ENCODE measurements around the gene VPREB3.

The VPREB3 gene

DNA sequence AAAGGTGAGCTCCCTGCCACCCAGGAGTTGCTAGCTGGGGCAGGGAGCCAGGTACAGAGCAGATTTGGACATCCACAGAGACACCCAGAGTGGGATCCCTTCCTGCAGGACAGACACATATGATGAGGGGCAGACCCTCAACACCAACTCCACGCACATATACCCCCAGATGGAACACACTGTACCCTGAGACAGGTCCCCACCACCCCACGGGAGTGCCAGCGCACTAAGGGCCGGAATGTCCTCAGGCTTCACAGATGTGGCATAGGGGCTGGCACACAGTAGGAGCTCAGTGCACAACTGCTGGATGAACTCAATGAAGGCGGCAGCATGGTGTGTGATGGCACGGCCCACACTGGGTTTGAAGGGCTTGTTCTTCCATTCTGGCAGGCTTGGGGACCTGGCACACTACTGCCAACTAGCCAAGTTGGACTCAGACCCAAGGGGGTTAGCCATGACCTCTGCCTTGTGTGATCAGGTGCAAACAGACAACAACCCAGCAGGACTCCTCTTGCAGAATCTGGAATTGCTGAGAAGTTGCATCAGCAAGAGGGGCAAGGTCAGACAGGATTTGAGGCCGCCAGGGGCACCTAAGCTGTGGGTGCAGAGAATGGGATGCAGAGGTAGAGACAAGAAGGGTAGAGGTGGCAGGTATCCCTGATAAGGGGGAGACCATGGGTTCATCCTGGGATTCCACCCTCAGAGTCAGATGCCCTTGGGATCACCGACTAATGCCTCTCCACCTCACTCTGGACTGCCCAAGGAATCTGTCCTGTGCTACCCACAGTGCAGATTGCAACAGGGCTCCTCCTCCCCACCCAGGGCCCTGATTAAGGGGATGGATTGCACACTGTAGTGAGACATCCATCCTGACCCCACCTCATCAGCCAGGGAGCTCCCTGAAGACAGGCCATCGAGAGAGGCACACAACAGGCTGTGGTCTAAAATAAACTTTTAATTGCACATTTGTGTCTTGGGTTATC lies 11.0 kb upstream of the VPREB3 start:
- DNase-seq (ENCODE audit: low spot score) = no peak

GRCh38 chr22:23763954-23764353 lies 9.7 kb upstream of the VPREB3 start:
- no peak for DNase-seq (ENCODE audit: low spot score)

DNA sequence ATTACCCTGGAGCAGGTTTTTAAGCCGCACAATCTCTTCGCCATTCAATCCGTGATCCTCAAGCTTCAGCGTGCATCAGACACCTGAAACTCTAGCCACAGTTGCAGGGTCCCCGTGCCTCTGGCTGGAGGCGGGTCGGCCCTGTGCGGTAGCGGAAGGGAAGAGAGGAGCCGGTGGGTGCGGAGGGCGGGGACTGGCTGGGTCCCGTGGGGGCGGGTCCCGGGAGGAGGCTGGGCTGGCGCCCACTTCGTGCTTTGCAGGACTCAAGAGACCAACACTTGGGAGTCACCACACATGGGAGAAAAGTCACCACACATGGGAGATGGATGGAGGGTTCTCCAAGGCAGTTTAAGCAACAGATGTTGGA lies 9.3 kb upstream of the VPREB3 start:
- no peak for DNase-seq (ENCODE audit: low spot score)

- DNase-seq (ENCODE audit: low spot score) = no peak
These were observed 8.8 kb upstream of the VPREB3 start, which contains the start of gene C22orf15 for GRCh38 chr22:23762842-23763578. TSS of gene C22orf15 (plus strand) at chr22:23762990. CDS start at chr22:23763307, 317 bp downstream.

- no peak for DNase-seq (ENCODE audit: low spot score)
These were observed 5.8 kb upstream of the VPREB3 start for GRCh38 chr22:23760056-23760455.

GRCh38 chr22:23759566-23759965 lies 5.3 kb upstream of the VPREB3 start:
- no peak for DNase-seq (ENCODE audit: low spot score)

GRCh38 chr22:23756891-23757290 lies 2.7 kb upstream of the VPREB3 start:
- DNase-seq (ENCODE audit: low spot score) = peak; percentile 73

DNA sequence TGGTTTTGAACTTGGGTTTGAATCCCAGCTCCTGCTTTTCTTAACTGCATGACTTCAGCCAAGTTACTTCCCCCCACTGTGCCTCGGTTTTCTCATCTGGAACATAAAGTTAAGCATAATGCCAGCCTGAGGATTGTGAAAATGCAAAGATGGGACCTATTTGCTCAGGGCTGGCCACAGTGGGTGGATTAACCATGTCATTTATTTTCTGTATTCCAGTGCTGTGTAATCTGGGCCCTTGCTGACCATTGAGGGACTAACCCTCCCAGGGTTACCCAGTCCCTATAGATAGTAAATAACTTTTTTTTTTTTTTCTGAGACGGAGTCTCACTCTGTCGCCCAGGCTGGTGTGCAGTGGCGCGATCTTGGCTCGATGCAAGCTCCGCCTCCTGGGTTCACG lies 1.5 kb upstream of the VPREB3 start:
- DNase-seq (ENCODE audit: low spot score) = no peak

DNA sequence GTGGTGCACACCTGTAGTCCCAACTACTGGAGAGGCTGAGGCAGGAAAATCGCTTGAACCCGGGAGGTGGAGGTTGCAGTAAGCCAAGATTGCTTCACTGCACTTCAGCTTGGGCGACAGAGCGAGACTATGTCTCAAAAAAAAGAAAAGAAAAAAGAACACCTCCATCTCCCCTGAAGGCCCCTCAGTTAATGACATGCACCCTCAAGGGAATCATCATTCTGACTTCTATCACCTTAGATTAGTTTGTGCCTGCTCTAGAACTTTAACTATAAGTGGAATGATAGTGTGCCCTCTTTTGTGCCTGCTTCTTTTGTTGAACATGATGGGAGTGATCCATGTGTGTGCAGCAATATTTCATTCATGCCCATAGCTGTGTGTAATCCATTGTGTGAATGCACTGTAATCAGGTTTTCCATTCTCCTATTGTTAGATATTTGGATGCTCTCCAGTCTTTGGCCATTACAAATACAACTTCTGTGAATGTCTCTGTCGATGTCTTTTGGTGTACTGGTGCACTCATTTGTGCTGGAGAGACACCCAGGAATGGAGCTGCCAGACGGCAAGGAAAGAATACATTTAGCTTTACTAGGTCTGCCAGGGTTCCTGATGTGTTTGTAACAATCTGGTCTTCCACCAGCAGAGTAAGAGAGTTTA lies 883 bp upstream of the VPREB3 start:
- no peak for DNase-seq (ENCODE audit: low spot score)

GRCh38 chr22:23753385-23753784 lies 840 bp downstream of the VPREB3 start:
- no peak for DNase-seq (ENCODE audit: low spot score)

GRCh38 chr22:23752750-23753149 lies 1.5 kb downstream of the VPREB3 start:
- DNase-seq (ENCODE audit: low spot score) = no peak

GRCh38 chr22:23752090-23752691 lies 2.0 kb downstream of the VPREB3 start:
- DNase-seq (ENCODE audit: low spot score) = no peak

- no peak for DNase-seq (ENCODE audit: low spot score)
These were observed 2.7 kb downstream of the VPREB3 start for GRCh38 chr22:23751441-23751996.

GRCh38 chr22:23750714-23751440 lies 3.3 kb downstream of the VPREB3 start, which contains the start of gene ZNF70:
TSS of gene ZNF70 (minus strand) at chr22:23751112. CDS start at chr22:23745140, 5,972 bp downstream.
- DNase-seq (ENCODE audit: low spot score) = peak; percentile 97

DNA sequence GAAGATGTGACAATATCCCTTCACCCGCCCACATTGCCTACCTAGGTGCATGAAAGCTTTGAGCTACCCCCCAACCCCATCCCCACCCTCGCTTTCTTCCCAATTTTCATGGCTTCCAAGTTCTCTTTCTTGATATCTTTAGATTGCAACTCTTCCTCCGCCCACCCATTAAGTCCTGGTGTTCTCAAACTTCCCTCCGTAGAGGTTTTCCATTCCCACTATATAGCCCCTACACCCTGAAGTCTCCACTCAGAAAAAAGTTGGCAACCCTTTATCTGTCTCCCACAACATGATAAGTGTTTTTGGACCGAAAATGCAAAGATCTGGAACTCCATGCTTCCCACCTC lies 3.9 kb downstream of the VPREB3 start:
- no peak for DNase-seq (ENCODE audit: low spot score)

DNA sequence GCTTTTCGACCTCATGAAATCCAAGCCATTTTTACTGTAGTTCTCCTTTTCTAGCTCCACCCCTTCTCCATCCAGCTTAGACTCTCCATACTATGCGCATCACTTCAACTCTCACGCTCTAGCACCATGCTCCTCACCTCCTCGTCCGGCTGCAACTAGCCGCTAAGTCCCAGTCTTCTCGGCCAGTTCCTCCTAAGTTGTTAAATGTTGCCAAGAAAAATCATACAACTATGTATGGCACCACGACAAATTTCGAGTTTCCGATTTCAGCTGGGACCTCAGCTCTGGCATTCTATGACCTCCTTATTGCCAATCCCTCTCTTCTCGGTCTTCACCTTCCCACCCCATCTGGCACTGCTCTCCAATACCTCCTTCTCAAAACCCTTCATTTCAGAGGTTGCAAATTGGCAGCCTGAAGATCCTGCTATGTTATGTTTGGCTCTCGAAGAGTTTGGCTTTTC lies 4.4 kb downstream of the VPREB3 start:
- no peak for DNase-seq (ENCODE audit: low spot score)

GRCh38 chr22:23745791-23746190 lies 8.4 kb downstream of the VPREB3 start:
- DNase-seq (ENCODE audit: low spot score) = peak; percentile 8

- DNase-seq (ENCODE audit: low spot score) = peak; percentile 14
These were observed 9.7 kb downstream of the VPREB3 start for GRCh38 chr22:23744485-23744884.

- DNase-seq (ENCODE audit: low spot score) = no peak
These were observed 10.2 kb downstream of the VPREB3 start for GRCh38 chr22:23744001-23744400.

GRCh38 chr22:23743303-23743705 lies 10.9 kb downstream of the VPREB3 start:
- DNase-seq (ENCODE audit: low spot score) = peak; percentile 3

All from D341Med (cell line).